HG03280 (cell line): ENCODE results near the gene NTHL1.
"Not testable (repeated sequence)": the region's sequence is repeated elsewhere in the genome, so short reads cannot be mapped to it uniquely, and the experiment has no call there.

Experiments
- ATAC-seq: cut with Tn5 transposase; IDR thresholded peaks from one replicate; pipeline ENCODE4 v1.9.1; 2021; ENCODE audit warnings: mild to moderate bottlenecking, moderate library complexity; ENCODE audit not compliant: unreplicated experiment

The NTHL1 gene

DNA sequence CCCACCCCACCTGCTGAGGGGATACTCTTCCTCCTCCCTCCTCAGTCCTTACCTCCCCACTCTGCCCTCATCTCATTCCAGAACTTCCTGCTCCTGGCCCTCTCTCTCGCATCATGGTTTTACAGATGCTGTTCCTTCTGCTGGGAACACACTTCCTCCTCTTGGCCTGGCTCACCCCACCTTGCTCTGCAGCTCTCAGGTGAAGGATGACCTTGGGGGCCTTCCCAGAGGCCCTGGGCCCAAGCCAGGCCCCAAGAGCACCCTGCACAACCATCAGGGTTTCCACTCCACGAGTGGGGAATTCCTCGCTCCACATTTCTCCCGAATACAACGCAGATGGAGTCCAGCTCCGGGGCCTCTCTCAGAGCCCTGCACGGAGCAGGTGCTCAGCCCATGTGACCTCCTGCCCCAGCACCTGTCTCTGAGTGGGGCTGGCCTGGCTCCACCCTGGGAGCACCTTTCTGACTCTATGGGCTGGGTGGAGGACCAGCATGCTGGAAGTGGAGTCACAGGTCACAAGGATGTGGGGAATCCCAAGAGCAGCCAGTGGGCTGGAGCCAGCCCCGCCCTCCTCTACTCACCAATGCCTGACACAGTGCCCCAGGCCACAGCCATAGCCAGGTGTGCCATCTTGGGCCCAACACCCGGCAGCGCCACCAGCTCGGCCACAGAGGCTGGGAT is 4.5 kb downstream of the NTHL1 start:
- no peak for ATAC-seq

DNA sequence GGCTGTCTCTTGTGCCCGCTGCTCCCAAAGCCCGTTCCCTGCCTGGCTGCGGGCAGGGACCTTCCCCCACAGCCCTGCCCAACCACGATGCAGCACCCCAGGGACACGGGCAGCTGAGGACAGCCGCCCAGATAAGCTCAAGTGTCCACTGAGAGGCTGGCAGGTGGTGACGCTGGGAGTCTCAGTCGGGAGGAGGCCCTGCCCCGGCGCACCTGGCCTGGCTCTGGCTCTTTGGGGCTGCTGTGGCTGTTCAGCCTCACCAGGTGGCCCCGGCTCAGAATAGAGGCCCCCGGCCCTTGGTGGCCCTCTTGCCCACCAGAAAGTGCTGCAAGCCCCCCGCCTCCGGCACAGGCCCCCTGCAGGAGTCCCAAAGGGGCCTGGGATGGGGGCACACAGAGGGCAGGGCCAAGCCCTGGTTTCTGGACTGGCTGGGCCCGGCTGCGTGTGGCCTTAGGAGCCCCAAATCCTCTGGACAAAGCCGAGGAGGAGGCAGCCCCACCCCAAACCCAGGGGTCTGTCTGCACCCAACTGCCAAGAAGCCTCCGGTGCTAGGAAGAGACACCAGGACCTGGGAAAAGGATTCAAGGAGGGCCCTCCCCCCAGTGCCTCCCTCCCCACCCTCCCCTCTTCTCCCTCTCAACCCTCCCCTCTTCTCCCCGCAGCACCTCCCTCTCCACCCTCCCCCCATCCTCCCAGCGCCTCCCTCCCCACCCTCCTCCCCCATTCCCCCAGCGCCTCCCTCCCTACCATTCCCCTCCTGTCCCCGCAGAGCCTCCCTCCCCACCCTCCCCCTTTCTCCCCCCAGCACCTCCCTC is 5.3 kb downstream of the NTHL1 start:
- ATAC-seq = no peak

DNA sequence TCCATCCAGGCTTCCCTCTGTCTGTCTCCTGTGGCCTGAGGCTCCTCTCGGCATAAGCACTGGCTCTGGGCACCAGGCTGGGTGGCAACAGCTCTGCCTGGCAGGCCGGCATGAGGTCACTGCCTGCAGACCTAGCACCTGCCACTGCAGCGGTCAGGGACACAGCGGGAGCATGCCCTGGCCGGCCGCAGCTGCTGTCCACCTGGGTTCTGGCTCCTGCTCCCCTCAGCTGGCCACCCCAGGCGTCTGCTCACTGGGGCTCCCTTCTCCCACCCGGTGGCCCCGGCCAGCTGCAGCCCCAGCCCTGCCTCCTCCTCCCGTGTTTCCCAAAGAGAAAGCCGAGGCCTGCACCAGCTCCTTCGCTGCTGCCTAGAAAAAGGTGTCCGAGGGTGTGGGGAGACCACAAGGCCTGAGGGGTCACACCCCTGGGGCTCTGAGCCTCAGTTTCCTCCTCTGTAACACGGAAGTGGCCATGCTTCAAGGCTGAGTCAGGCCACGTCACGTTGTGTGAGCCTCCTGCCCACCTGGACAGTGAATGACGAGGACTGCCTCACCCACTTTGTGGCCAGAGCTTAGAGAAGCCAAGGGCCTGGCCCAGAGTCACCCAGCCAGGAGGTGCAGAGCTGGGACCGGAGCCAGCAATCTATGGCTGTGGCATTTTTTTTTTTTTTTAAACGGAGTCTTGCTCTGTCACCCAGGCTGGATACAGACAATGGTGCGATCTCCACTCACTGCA is 6.7 kb downstream of the NTHL1 start:
- ATAC-seq = no peak

GRCh38 chr16:2040041-2040786 is 7.4 kb downstream of the NTHL1 start:
- no peak for ATAC-seq

- no peak for ATAC-seq
Observed at GRCh38 chr16:2039274-2040031, 8.2 kb downstream of the NTHL1 start.

- no peak for ATAC-seq
Observed at GRCh38 chr16:2038382-2039231, 9.0 kb downstream of the NTHL1 start.

DNA sequence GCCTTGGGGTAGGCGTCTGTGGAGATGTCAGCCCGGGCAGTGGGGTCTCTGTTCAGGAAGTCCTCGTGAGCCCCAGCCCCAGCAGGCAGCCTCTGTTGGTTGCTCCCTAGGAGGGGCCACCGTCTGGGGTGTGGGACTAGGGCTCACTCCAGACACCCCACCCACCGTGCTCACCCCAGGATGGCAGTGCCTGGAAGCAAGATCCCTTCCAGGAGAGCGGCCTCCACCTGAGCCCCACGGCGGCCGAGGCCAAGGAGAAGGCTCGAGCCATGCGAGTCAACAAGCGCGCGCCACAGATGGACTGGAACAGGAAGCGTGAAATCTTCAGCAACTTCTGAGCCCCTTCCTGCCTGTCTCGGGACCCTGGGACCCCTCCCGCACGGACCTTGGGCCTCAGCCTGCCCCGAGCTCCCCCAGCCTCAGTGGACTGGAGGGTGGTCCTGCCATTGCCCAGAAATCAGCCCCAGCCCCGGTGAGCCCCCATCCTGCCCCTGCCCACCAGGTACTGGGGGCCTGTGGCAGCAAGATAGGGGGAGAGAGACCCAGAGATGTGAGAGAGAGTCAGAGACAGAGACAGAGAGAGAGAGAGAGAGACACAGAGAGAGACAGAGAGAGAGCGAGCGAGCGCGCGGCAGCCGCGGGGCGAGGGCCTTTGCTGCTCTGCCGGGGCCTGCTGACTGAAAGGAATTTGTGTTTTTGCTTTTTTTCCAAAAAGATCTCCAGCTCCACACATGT is 9.8 kb downstream of the NTHL1 start:
- no peak for ATAC-seq

DNA sequence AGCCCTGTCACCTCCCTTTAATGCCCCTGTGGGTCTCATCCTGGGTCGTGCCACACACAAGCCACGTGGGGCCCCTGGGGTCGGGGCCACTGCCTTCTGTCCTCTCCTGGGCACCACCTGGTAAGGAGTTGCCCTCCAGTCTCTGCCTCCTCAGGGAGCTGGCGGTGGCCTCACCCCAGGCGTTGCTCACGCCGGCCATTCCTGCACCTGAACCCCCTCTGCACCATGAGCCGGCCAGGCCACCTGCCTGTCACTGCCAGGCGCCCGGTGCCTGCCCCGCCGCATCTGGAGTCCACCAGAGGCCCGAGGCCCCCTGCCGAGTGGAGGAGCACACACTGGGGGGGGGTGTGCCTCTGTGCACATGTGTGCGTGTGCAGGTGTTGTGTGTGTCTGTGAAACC is 10.5 kb downstream of the NTHL1 start:
- ATAC-seq = no peak

GRCh38 chr16:2036200-2036966 is 11.3 kb downstream of the NTHL1 start:
- no peak for ATAC-seq

GRCh38 chr16:2035431-2036199 is 12.0 kb downstream of the NTHL1 start:
- ATAC-seq = no peak

GRCh38 chr16:2034696-2035430 is 12.8 kb downstream of the NTHL1 start:
- no peak for ATAC-seq

- ATAC-seq = not testable (repeated sequence)
Observed at GRCh38 chr16:2033909-2034695, 13.5 kb downstream of the NTHL1 start.

- no peak for ATAC-seq
Observed at GRCh38 chr16:2033057-2033908, 14.4 kb downstream of the NTHL1 start.

- no peak for ATAC-seq
Observed at GRCh38 chr16:2032285-2033056, 15.2 kb downstream of the NTHL1 start.
